Smooth muscle cell of the brain vasculature (primary cell): Measurements from ENCODE around the gene PDGFRA.
"Not testable (repeated sequence)": the region's sequence is repeated elsewhere in the genome, so short reads cannot be mapped to it uniquely, and the experiment has no call there.

Experiments used
- DNase-seq: peaks from one replicate; pipeline ENCODE4 v3.0.0-alpha.2; 2012; ENCODE audit warnings: low read depth, low spot score

The PDGFRA gene

GRCh38 chr4:54227256-54228055, 1.6 kb upstream of the PDGFRA start:
- DNase-seq, result no peak

- DNase-seq, result no peak
These were observed 1.0 kb upstream of the PDGFRA start for GRCh38 chr4:54228056-54228527.

GRCh38 chr4:54228546-54228945, 547 bp upstream of the PDGFRA start:
- no peak for DNase-seq

- no peak for DNase-seq
These were observed 764 bp downstream of the PDGFRA start for GRCh38 chr4:54229631-54230483.

GRCh38 chr4:54230484-54231418, 1.7 kb downstream of the PDGFRA start:
- DNase-seq, result no peak

- DNase-seq, result no peak
These were observed 2.3 kb downstream of the PDGFRA start for GRCh38 chr4:54231419-54231767.

- no peak for DNase-seq
These were observed 2.9 kb downstream of the PDGFRA start for GRCh38 chr4:54231768-54232688.

GRCh38 chr4:54233277-54233696, 4.2 kb downstream of the PDGFRA start:
- peak; percentile 67 for DNase-seq

GRCh38 chr4:54233697-54234496, 4.8 kb downstream of the PDGFRA start:
- DNase-seq, result no peak

- no peak for DNase-seq
These were observed 5.6 kb downstream of the PDGFRA start for GRCh38 chr4:54234497-54235205.

GRCh38 chr4:54236316-54236715, 7.2 kb downstream of the PDGFRA start:
- DNase-seq, result not testable (repeated sequence)

- DNase-seq, result no peak
These were observed 8.7 kb downstream of the PDGFRA start for GRCh38 chr4:54237770-54238169.

GRCh38 chr4:54238389-54238788, 9.3 kb downstream of the PDGFRA start:
- no peak for DNase-seq

- DNase-seq, result not testable (repeated sequence)
These were observed 12.3 kb downstream of the PDGFRA start for GRCh38 chr4:54241268-54241823.

GRCh38 chr4:54243541-54243940, 14.4 kb downstream of the PDGFRA start:
- not testable (repeated sequence) for DNase-seq

- not testable (repeated sequence) for DNase-seq
These were observed 23.2 kb downstream of the PDGFRA start for GRCh38 chr4:54252312-54252711.

GRCh38 chr4:54254116-54254914, 25.2 kb downstream of the PDGFRA start:
- DNase-seq, result no peak

- no peak for DNase-seq
These were observed 25.8 kb downstream of the PDGFRA start for GRCh38 chr4:54254915-54255246.
